GM12872 (cell line): Measurements from ENCODE around the gene RAMP2.

ENCODE experiments used
- CTCF ChIP-seq: IDR thresholded peaks from 3 replicates; pipeline ENCODE4 v1.5.1; 2011; ENCODE audit warnings: low read depth, mild to moderate bottlenecking, low read length, moderate library complexity; ENCODE audit not compliant: insufficient read depth

RAMP2 gene

GRCh38 chr17:42798383-42799380 is 37.7 kb downstream of the RAMP2 start, which contains the start of the genes CNTD1 and COA3:
Gene CNTD1 (plus strand): TSS chr17:42798861. CDS start chr17:42799068, 207 bp downstream.
Gene COA3 (minus strand): TSS chr17:42798704. CDS start chr17:42798681, 23 bp downstream.
- no peak for TF ChIP-seq CTCF

DNA sequence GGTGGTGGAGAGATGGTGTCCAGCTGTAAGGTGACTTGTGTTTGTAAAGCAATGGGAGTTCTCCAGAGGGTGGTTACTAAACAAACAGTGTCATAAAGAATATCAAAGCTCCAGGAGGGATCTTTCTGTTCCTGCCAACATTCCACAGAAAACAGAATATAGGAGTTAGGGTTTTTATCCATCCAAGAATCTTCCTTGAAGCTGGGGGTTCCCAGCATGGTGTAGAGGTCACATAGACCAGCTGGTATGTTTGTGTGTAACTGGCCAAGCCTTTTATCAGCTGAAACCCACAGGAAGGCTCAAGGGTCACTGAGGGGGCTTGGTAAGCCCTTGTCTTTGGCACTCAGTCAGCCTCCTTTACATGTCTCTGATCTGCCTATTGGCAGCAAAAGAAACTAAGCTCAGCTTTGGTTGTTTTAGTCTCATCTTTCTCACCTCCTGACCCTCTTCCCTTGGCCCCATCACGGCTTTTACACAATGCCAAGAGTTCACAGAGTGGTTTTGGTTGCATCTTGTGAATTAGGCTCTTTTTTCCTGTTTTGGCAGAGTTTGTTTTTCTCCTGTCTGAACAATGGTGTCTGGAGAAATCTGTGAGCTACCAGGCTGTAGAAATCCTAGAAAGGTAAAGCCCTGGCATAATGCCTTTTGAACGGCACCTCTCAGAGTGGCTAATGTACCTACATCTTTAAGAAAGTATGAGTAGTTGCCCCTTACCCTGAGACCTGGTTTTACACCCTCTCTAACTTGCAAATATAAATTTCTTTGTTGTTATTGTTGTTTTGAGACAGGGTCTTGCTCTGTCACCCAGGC is 42.3 kb downstream of the RAMP2 start:
- TF ChIP-seq CTCF: no peak

DNA sequence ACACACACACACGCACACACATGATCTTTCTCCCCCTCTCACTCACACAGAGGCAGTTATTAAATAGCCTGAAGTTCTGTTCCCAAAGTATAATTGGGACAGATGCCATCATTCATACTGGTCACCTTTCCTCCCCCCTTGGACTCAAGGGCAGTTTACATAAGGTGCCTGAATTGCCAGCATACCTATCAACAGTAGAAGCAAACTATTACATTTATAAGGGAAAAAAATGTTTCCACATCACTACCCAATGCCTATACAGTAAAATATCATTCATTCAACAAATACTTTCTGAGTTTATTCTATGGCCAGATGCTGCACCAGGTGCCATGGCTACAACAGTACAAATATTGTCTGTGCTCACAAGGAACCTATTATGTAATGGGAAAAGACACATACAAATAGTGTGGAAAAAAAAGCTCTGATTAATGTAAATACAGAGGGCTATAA is 43.9 kb downstream of the RAMP2 start:
- TF ChIP-seq CTCF: no peak

GRCh38 chr17:42806249-42806648 is 45.2 kb downstream of the RAMP2 start:
- no peak for TF ChIP-seq CTCF

GRCh38 chr17:42809250-42809649 is 48.2 kb downstream of the RAMP2 start:
- TF ChIP-seq CTCF: no peak
